Activated T-cell treated with anti-CD3 and anti-CD28 coated beads, Interleukin-2, amount 50 U/mL, for 4 hours (primary cell): Measurements from ENCODE around the gene GJA3. TPM values are rescaled to one million over a fixed set of nuclear protein-coding genes. Genes with fewer than 3 reads are reported as not detected.
A peak's percentile ranks its signal among the peaks of the same experiment; 100 is the strongest.

ENCODE experiments used
- ATAC-seq, 2 donors: fragments of 200-7000 bp; cut with Tn5 transposase; one replicate each; pipeline ENCODE4 v1.10.0; 2021
- DNase-seq: peaks from one replicate; pipeline ENCODE4 v3.0.0-alpha.2; 2020
- H3K27me3 Mint-ChIP-seq: one replicate; pipeline ENCODE4 v1.8.0; 2021; ENCODE audit warnings: low read depth, mixed read lengths
- H3K36me3 Mint-ChIP-seq: one replicate; pipeline ENCODE4 v1.8.0; 2022; ENCODE audit warnings: mixed read lengths; ENCODE audit not compliant: insufficient read depth
- H3K4me1 Mint-ChIP-seq: one replicate; pipeline ENCODE4 v1.8.0; 2021; ENCODE audit warnings: low read depth, mixed read lengths
- H3K4me3 Mint-ChIP-seq: one replicate; pipeline ENCODE4 v1.8.0; 2021; ENCODE audit warnings: mild to moderate bottlenecking, moderate library complexity, mixed read lengths
- H3K9me3 Mint-ChIP-seq: one replicate; pipeline ENCODE4 v1.8.0; 2021; ENCODE audit warnings: mixed read lengths
- total RNA-seq, 3 donors: library from RNA; stranded (reverse); gene quantifications; one replicate each; pipeline ENCODE4 v1.2.1, GENCODE V29; 2021

GJA3 gene
- total RNA-seq, 3 donors from 2014 or later, result 0.08 to 0.53 (median 0.35) TPM

DNA sequence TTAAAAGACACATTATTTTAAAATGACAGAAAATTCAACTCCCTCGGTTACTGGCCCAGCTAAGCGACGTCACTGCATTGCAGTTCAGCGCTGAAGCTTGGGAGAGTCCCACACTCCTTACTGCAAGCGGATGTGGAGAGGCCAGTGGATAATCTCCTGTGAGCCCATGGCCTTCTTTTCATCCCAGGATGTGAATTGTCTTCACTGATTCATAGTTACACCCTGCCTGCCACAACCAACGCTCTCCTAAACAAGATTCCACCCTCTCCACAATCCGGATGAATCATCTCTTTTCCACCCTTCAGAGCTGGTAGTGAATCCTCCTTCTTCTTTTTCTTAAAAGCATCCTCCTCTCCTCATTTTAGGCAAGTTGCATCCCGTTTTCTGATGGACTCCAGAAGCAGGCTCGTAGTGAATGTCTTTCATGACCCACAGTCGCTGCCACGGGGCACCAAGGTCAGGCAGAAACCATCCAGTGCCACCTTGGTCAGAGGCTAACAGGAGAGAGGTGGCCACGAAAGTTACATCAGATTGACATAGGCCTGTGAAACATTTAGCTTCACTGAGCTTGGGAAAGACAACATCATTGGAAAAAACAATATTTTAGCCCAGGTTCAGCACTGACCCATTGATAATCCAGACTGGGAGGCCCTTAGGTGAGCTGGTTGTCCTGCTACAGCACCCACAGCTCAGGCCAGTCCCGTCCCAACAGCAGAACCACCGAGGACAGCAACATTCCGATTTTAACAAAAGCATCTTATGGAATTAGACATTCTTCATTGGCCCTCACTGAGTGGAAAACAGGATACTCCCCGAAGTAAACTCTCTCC lies 29.8 kb upstream of the GJA3 start:
- no peak for DNase-seq
- no peak for ATAC-seq
- H3K4me3 Mint-ChIP-seq, result peak overlapping the region; percentile 5
- no peaks in the 10 kb centered on the region for H3K9me3 Mint-ChIP-seq
- peaks cover 46% of the 10 kb centered on the region for H3K27me3 Mint-ChIP-seq
- no peaks in the 10 kb centered on the region for H3K36me3 Mint-ChIP-seq
- peaks cover 18% of the 10 kb centered on the region for H3K4me1 Mint-ChIP-seq

DNA sequence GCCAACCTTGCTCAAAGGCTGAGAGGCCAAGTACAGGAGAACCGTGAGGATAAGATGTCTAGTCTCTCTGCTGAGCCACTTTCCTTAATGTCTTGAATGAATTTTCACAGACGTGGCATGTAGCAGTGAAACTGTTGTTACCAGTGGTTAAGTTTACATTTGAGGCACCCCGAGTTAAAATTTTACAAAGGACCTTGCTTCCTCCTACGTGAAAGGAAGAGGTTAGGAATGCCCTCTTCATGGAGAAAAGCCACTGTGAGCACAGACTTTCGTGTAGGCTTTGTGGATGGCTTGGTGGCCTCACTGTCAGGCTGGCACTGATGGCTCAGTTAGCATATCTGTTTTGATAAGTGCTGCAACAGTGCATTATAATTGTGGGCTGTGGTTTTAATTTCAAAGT lies 29.2 kb upstream of the GJA3 start:
- ATAC-seq, result no peak
- Mint-ChIP-seq H3K36me3 (no peaks in the 10 kb centered on the region), H3K27me3 (peaks cover 40% of the 10 kb centered on the region), H3K9me3 (no peaks in the 10 kb centered on the region), H3K4me3 (no peak overlapping the region), H3K4me1 (peaks cover 18% of the 10 kb centered on the region)
- DNase-seq, result no peak

DNA sequence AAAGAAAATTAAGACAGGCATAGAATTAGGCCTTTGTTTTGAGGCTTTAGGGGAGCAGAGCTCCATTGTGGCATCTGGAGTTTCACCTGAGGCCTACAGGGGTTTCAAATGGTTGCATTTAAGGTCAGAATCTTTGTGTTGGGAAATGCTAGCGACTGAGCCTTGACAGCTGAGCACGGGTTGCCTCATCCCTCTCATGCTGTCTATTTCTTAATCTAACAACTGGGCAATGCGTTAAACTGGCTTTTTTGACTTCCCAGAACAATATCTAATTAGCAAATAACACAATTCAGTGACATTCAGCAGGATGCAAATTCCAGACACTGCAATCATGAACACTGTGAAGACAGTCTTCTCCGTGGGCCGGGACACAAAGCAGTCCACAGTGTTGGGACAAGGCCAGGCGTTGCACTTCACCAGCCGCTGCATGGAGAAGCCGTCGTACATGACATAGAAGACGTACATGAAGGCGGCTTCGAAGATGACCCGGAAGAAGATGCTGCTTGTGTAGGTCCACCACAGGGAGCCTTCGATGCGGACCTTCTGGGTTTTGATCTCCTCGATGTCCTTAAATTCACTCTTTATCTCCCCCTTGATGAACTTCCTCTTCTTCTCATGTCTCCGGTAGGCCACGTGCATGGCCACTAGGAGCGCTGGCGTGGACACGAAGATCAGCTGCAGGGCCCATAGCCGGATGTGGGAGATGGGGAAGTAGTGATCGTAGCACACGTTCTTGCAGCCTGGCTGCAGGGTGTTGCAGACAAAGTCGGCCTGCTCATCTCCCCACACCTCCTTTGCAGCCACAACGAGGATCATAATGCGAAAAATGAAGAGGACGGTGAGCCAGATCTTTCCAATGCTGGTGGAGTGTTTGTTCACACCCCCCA lies 28.1 kb upstream of the GJA3 start:
- no peak for DNase-seq
- Mint-ChIP-seq H3K9me3 (no peaks in the 10 kb centered on the region), H3K36me3 (no peaks in the 10 kb centered on the region), H3K27me3 (peaks cover 29% of the 10 kb centered on the region), H3K4me3 (no peak overlapping the region), H3K4me1 (peaks cover 7% of the 10 kb centered on the region)
- no peak for ATAC-seq

DNA sequence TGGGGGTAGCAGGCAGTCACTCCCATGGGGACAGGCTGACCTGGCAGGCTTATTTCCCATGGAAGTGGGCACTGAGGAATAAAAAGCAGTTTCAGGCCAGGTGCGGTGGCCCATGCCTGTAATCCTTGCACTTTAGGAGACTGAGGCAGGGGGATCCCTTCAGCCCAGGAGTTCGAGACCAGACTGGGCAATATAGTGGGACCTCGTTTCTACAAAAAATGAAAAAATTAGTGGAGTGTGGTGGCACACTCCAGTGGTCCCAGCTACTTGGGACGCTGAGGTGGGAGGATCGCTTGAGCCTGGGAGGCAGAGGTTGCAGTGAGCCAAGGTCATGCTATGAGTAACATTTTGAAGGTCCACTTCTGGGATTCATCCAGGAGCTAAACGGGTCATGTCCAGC lies 25.9 kb upstream of the GJA3 start:
- Mint-ChIP-seq H3K4me3 (no peak overlapping the region), H3K4me1 (peaks cover 2% of the 10 kb centered on the region), H3K9me3 (no peaks in the 10 kb centered on the region), H3K36me3 (no peaks in the 10 kb centered on the region), H3K27me3 (peaks cover 21% of the 10 kb centered on the region)
- no peak for DNase-seq
- ATAC-seq, result no peak

DNA sequence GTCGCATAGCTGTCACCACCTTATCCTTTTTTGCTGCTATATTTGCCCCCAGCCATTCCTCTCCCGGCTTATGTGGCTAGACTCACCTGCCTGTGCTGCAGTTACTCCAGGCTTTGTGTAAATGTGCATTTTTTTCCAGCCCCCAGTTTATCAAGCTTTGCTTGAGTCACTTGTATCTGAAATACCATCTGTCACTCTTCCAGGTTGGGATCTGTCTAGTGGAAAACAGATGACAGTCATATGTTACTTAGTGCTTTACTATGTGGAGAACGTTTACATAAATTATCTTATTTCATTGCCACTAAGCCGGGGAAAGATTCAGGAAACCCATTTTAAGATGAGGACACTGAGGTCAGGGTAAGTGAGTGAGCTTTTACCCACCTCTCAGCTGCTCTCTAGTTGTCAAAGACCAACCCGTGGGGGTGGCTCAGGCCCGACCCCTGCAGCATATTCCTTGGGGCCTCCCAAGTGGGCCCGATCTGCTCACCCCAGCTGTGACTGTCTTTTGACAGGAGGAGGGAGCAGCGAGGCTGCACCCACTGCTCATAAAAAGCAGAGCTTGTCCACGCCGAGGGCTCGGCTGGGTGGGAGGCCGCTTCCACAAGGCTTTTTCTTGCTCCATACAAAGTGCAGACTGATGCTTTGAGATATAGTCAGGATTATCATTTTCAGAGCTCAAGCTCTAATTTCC lies 24.7 kb upstream of the GJA3 start:
- H3K36me3 Mint-ChIP-seq, result no peaks in the 10 kb centered on the region
- H3K27me3 Mint-ChIP-seq, result peaks cover 20% of the 10 kb centered on the region

DNA sequence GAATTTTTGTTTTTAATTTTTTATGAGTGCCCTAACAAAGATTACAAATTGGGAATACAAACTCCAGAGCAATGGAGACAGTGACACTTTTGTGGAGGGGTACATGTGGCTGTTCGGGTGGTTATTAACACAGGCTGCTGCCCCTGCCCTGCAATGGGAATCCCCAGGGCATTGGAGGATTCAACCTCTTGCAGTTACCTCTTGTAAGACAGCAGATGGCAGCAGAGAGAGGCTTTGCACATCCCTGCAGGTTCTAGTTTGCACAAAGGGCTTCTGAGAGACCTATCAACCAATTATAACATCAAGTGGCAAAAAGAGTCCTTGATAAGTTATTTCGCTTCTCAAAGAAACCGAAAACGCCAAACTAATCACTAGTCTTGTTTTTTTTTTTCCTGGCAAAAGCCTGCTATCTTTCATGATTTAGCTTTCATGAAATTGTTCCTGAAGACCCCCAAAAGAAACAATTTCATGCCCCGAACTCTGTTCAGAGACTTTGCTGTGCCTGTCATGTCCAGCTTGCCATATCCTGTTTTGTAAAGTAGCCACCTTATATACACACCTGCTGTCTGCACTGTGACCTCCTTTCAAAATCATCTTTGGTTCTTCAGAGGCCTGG lies 21.5 kb upstream of the GJA3 start:
- Mint-ChIP-seq H3K9me3 (no peaks in the 10 kb centered on the region), H3K4me1 (peaks cover 2% of the 10 kb centered on the region), H3K4me3 (no peak overlapping the region), H3K27me3 (peaks cover 47% of the 10 kb centered on the region), H3K36me3 (no peaks in the 10 kb centered on the region)
- DNase-seq (peak; percentile 45), ATAC-seq (peak; percentile 91 to 95)

More for the DNA sequence above, 24.7 kb upstream of the GJA3 start:
- Mint-ChIP-seq H3K4me3 (no peak overlapping the region), H3K4me1 (peaks cover 2% of the 10 kb centered on the region), H3K9me3 (no peaks in the 10 kb centered on the region)
- DNase-seq (no peak), ATAC-seq (no peak)

DNA sequence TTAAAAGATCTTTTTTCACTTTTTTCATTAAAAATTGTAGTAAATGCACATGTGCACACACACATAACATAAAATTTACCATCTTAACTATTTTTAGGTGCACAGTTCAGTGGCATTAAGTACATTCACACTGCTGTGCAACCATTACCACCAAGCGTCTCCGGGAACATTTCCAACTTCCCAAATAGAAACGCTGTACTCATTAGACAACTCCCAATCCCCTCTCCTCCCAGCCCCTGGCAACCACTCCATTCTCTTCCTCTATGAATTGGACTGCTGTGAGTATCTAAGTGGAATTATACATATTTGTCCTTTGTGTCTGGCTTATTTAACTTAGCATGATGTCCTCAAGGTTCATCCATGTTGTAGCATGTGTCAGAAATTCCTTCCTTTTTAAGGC lies 20.3 kb upstream of the GJA3 start:
- Mint-ChIP-seq H3K9me3 (no peaks in the 10 kb centered on the region), H3K4me1 (peaks cover 2% of the 10 kb centered on the region), H3K36me3 (no peaks in the 10 kb centered on the region), H3K27me3 (peaks cover 53% of the 10 kb centered on the region), H3K4me3 (no peak overlapping the region)
- DNase-seq, result no peak
- ATAC-seq, result no peak

DNA sequence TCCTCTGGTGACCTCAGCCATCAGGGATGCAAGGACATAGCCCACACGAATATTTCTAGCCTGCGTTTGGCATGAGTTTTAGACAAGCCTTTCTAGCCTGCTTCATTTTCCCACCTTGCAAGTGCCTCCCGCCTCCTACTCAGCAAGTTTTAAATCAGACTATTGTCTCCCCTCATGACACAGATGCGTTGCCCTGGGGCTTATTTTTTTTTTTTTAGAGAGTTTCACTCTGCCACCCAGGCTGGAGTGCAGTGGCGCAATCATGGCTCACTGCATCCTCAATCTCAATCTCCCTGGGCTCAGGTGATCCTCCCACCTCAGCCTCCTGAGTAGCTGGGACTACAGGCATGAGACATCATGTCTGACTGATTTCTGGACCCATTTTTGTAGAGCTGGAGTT lies 17.3 kb upstream of the GJA3 start:
- Mint-ChIP-seq H3K9me3 (no peaks in the 10 kb centered on the region), H3K4me1 (peaks cover 17% of the 10 kb centered on the region), H3K27me3 (peaks cover 79% of the 10 kb centered on the region), H3K36me3 (no peaks in the 10 kb centered on the region), H3K4me3 (no peak overlapping the region)
- ATAC-seq (no peak), DNase-seq (no peak)

DNA sequence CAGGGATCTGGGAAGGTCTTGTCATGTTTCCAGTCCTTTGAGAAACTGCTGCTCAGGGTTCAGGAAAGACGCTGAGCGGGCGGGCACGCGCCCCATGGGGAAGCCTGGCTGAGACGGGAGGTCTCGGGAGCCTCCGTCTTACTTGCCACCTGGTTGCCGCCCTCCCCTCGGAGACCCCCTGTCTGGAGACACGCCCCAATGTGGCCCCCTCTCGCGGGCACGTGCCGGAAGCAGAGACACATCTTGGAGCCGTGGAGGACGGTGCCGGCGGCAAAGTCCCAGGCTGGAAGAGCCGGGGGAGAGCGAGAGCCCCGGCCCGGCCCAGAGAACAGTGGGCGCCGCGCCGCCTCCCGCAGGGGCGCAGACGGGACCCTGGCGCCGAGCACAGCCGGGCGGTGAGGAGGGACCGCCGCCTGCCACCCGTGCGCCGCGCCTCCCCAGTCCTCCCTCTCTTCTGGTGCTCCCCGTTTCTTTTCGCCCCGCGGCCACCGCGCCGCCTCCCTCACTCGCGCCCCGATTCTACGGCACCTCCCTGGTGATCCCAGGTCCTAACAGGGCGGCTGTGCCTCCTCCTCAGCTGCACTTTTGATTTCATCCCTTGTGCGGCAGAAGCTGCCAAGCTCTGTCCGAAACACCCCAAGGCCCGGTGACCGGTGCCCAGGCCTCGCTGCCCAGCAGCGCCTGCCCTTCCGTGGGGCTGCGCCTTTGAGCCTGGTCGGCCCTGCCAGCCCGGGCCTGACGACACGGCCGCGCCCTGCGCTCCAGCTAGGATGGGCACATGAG lies 16.4 kb upstream of the GJA3 start:
- Mint-ChIP-seq H3K4me1 (peaks cover 18% of the 10 kb centered on the region), H3K27me3 (peaks cover 83% of the 10 kb centered on the region), H3K9me3 (no peaks in the 10 kb centered on the region), H3K36me3 (no peaks in the 10 kb centered on the region), H3K4me3 (no peak overlapping the region)
- DNase-seq (no peak), ATAC-seq (no peak)

DNA sequence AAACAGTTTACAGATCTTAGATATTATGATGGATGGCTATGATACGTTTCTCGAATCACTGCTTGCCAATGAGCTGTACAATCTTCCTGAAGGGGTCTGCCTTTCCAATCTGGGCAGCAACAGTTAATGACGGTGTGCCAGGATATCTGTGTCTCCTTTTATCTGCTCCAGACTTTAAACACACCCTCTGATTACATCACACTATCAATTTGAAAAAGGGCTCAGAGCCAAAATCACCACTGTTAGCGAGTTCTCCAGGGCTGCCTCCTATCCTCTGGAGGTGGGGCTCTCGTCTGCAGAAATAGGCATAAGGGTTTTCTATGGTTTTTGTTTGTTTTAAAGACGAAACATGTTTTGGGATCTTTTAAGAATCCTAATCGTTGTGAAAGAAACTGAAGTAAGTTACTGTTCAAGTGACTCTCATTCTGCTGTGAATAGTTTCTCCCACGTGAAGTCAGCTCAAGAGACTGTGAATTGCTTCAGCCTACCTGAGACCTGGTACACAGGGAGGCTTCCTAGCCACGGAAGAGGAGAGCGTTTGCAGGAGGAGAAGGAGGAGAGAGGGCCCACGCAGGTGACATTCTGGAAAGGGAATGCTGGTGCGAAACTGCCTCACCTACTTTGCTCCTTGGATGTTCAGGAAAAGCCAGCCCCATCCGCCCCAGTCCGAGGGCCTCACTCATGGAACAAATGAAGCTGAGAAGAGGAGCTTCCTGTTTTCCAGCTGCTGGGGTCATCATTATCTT lies 15.2 kb upstream of the GJA3 start:
- peaks cover 82% of the 10 kb centered on the region for H3K27me3 Mint-ChIP-seq
- H3K9me3 Mint-ChIP-seq, result no peaks in the 10 kb centered on the region
- no peaks in the 10 kb centered on the region for H3K36me3 Mint-ChIP-seq
- peaks cover 16% of the 10 kb centered on the region for H3K4me1 Mint-ChIP-seq
- DNase-seq, result no peak
- no peak for ATAC-seq
- H3K4me3 Mint-ChIP-seq, result no peak overlapping the region

DNA sequence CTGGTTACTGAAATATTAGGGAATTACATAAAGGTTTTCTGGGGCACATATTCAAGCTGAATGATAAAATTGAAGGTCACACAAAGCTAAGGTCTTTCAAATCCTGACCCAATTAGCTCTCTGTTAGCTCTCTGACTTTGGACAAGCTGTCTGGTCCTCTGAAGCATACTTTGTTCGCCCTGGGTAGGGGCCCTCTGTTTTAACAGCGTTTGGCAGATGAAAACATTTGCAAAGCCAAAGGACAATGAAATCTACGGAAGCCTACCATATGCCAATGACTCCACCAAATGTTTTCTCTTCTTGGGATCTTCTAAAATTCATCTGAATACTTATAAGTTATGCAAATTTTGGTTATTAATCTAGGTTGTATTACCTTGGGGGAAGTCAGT lies 14.5 kb upstream of the GJA3 start:
- no peak overlapping the region for H3K4me3 Mint-ChIP-seq
- H3K9me3 Mint-ChIP-seq, result no peaks in the 10 kb centered on the region
- no peaks in the 10 kb centered on the region for H3K36me3 Mint-ChIP-seq
- ATAC-seq, result no peak
- DNase-seq, result no peak
- peaks cover 16% of the 10 kb centered on the region for H3K4me1 Mint-ChIP-seq
- H3K27me3 Mint-ChIP-seq, result peaks cover 84% of the 10 kb centered on the region

DNA sequence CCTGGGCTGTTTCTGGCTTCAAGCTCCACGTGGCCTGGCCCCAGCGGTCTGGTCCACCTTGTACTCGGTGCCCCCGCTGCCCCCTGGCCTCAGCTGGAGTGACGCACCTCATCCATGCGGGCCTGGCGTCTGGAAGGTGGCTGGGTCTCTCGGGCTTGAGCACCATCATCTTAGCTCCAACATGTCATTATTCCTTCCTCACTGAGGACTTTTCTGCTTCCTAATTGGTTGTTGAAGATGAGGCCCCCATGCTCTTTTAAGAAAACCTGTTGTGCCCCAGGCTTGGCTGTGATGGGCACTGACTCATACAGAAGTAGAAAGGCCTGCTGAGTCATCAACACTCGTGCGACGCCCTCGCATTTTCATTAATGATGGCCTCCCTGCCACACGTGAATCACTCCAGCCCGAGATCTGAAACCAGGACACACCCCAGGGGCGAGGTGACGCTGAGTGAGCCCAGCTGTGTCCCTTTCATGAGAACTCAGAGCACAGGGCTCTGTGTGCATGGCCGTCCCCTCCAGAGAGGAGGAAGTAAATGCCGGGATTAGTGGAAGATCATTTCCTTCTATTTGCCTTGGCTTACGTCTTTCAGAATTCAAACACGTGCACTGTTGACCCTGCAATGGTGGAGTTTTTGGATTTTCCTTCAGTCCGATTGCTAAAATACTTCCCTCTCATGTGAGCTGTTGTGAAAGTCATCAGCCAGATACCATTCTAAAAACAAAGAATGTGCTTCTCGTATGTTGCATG lies 14.0 kb upstream of the GJA3 start:
- peak; percentile 63 for DNase-seq
- Mint-ChIP-seq H3K36me3 (no peaks in the 10 kb centered on the region), H3K4me1 (peaks cover 16% of the 10 kb centered on the region), H3K9me3 (no peaks in the 10 kb centered on the region), H3K4me3 (no peak overlapping the region), H3K27me3 (peaks cover 84% of the 10 kb centered on the region)
- ATAC-seq, result peak; percentile 85 to 93
